GOT3 (cell line): ENCODE measurements around the gene FRMD8.

Source experiments
- DNase-seq: peaks from one replicate; lab custom pipeline; 2025; ENCODE audit warnings: mixed read lengths; lab: John Stamatoyannopoulos, UW

The FRMD8 gene

GRCh38 chr11:65454696-65455456 is 68.4 kb downstream of the FRMD8 start:
- DNase-seq: no peak

GRCh38 chr11:65456418-65456817 is 70.0 kb downstream of the FRMD8 start:
- no peak for DNase-seq

- DNase-seq: no peak
These were observed 73.1 kb downstream of the FRMD8 start for GRCh38 chr11:65459552-65459951.
